Spinal cord (tissue), 10 donors: Measurements from ENCODE around the gene NCSTN. TPM values are rescaled to one million over a fixed set of nuclear protein-coding genes. Genes with fewer than 3 reads are reported as not detected.
A peak's percentile ranks its signal among the peaks of the same experiment; 100 is the strongest.

ENCODE experiments used
- DNase-seq, 6 donors: peaks; one replicate each; pipeline versions ENCODE4 v3.0.0 to v3.0.0-alpha.2; 2013 to 2015; ENCODE audit warnings: low spot score in 6 of 6, low read depth in 4 of 6
- H3K27ac ChIP-seq: one replicate; pipeline ENCODE4 v1.5.1; 2013; ENCODE audit warnings: low read depth, low read length, control low read depth
- H3K27me3 ChIP-seq: one replicate; pipeline ENCODE4 v1.6.1; 2013; ENCODE audit warnings: low read length; ENCODE audit not compliant: control insufficient read depth, insufficient read depth
- H3K36me3 ChIP-seq: one replicate; pipeline ENCODE4 v1.6.1; 2013; ENCODE audit warnings: low read length; ENCODE audit not compliant: control insufficient read depth, insufficient read depth
- H3K4me1 ChIP-seq: one replicate; pipeline ENCODE4 v1.6.1; 2013; ENCODE audit warnings: low read length; ENCODE audit not compliant: control insufficient read depth, insufficient read depth
- H3K4me3 ChIP-seq: one replicate; pipeline ENCODE4 v1.5.1; 2013; ENCODE audit warnings: low read depth, low read length, control low read depth
- H3K9me3 ChIP-seq: one replicate; pipeline ENCODE4 v1.6.1; 2013; ENCODE audit warnings: low read length; ENCODE audit not compliant: control insufficient read depth, insufficient read depth
- WGBS: methylation state at CpG from one replicate; pipeline ENCODE4 v1.1.5; 2013; ENCODE audit warnings: missing lambda C conversion rate; ENCODE audit not compliant: insufficient coverage; 5-methylcytosine and 5-hydroxymethylcytosine counted together
- polyA plus RNA-seq, 2 donors: library from polyadenylated mRNA; unstranded; fragments of 120-200 nt; gene quantifications; one replicate each; pipeline ENCODE4 v1.2.1, GENCODE V29; 2013; ENCODE audit not compliant: insufficient read length in 2 of 2
- total RNA-seq, 2 donors: library from RNA; depleted of rRNA in 1 of 2; stranded (reverse); fragments of 120-200 nt in 1 of 2; fragments of >200 nt in 1 of 2; gene quantifications; one replicate each; pipeline versions ENCODE4 v1.2.3 to v1.2.4, GENCODE V29; 2013 to 2014
- donor health status: healthy.

NCSTN gene
- total and polyA plus RNA-seq, 4 donors = 54.1 to 74.3 (median 63.8) TPM

DNA sequence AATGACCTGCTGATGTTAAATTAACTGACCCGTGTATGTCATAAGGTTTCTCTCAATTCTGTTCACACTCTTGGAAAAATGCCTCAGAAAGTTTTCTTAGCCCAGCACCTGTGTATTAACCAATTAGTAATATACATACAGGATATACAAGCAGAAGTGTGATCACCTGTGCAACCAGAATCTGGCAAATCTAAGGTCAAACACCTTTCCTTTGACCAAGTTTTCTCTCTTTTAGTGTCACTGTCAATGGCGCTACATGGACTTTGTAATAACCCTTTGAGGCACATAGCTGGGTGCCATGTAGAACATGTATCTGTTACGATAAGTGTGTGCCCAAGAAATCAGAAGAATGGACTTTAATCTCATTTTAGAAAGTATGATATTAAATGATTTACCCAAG is 1.1 kb downstream of the NCSTN start:
- peaks cover 3% of the 10 kb centered on the region for H3K4me1 ChIP-seq
- no peaks in the 10 kb centered on the region for H3K9me3 ChIP-seq
- H3K27me3 ChIP-seq = no peaks in the 10 kb centered on the region
- peak overlapping the region; percentile 98 for H3K4me3 ChIP-seq
- no peak for DNase-seq
- no CpG with 5 or more reads among the region's 3 CpGs for WGBS
- no peak overlapping the region for H3K27ac ChIP-seq
- H3K36me3 ChIP-seq = peaks cover 32% of the 10 kb centered on the region

DNA sequence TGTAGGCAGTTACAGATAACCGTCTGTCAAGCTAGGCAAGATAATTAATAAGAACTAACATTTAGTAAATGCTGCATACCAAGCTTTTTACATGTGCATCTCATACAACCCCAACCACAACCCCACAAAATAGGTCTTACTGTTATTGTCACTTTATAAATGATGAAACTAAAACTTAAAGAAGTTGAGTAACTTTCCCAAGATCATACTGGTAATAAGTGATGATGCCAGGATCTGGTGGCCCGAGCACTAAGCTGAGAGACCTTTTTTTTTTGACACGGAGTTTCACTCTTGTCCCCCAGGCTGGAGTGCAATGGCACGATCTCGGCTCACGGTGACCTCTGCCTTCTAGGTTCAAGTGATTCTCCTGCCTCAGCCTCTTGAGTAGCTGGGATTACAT is 1.8 kb downstream of the NCSTN start:
- WGBS = 94% methylated on average over 2 of the region's 6 CpGs
- Histone ChIP-seq H3K27me3 (no peaks in the 10 kb centered on the region), H3K27ac (no peak overlapping the region), H3K4me1 (peaks cover 3% of the 10 kb centered on the region), H3K9me3 (no peaks in the 10 kb centered on the region), H3K36me3 (peaks cover 34% of the 10 kb centered on the region), H3K4me3 (no peak overlapping the region)
- no peak for DNase-seq

DNA sequence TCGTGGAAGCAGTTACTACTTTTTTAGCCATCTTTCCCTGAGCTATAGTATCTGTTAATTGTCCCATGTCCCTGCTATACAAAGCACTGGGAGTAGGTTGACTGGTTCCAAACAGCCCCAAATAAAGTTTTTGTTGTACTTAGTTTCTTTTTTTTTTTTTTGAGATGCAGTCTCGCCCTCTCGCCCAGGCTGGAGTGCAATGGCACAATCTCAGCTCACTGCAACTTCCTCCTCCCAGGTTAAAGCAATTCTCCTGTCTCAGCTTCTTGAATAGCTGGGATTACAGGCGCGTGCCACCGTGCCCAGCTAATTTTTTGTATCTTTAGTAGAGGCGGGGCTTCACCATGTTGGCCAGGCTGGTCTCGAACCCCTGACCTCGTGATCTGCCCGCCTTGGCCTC is 3.3 kb downstream of the NCSTN start:
- 83% methylated on average over 3 of the region's 10 CpGs for WGBS
- Histone ChIP-seq H3K27ac (no peak overlapping the region), H3K4me1 (peaks cover 3% of the 10 kb centered on the region), H3K36me3 (peaks cover 42% of the 10 kb centered on the region), H3K27me3 (no peaks in the 10 kb centered on the region), H3K9me3 (no peaks in the 10 kb centered on the region), H3K4me3 (no peak overlapping the region)
- no peak for DNase-seq

DNA sequence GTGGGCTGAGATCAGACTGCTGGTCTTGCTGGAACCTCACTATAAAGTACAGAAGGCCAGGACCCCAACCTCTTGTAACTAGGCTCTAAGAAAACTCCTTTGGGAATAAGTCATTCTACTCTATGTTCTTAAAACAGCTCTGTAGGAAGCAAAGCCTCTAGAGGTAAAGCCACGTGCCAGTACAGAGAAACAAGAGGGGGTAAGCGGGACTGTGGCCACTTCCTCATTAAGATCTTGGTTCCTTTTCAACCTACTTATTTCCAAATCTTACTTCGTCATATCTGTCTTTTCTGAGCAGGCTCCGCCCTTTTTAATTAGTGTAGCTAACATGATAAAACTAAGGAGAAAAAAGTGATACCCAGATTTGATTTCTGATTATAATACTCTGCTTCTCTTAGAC is 3.8 kb downstream of the NCSTN start:
- H3K36me3 ChIP-seq = peaks cover 47% of the 10 kb centered on the region
- 83% methylated on average over 1 of the region's 4 CpGs for WGBS
- H3K4me3 ChIP-seq = no peak overlapping the region
- no peak for DNase-seq
- H3K27ac ChIP-seq = no peak overlapping the region
- H3K27me3 ChIP-seq = no peaks in the 10 kb centered on the region
- H3K4me1 ChIP-seq = peaks cover 3% of the 10 kb centered on the region
- no peaks in the 10 kb centered on the region for H3K9me3 ChIP-seq

DNA sequence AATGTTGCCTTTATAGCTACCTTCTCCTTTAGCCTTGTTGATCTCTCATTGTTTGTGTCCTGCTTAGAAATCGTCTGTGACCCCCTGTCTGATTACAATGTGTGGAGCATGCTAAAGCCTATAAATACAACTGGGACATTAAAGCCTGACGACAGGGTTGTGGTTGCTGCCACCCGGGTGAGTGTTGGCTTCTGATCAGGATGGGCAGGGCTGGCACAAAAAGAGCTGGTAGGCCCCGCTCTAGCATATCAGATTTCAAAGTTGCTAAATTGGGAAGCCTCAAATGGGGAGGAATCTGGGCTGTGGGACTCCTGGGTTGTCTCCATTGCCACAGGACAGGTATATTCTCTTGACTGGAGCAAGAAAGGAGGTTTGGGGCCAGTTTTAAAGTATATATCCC is 8.4 kb downstream of the NCSTN start:
- no peak for DNase-seq
- 52% methylated on average over 4 of the region's 4 CpGs for WGBS
- Histone ChIP-seq H3K4me3 (no peak overlapping the region), H3K27ac (no peak overlapping the region), H3K9me3 (no peaks in the 10 kb centered on the region), H3K36me3 (peaks cover 80% of the 10 kb centered on the region), H3K4me1 (no peaks in the 10 kb centered on the region), H3K27me3 (no peaks in the 10 kb centered on the region)

DNA sequence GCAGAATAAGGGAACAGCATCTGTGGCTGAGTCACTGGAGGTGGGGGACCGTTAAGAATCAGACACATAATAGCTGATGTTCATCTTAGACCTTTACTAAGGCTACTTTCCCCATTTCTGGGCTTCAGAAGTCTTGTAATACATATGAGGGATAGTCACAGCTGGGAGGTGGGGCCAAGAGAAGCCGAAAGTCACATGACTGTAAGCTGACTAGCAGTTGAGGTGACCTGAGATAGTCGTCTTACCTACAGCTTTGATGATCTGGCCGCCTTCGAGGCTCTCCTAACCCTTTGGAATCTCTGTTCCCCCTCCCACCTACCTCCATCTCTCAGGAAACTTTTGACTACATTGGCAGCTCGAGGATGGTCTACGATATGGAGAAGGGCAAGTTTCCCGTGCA is 9.4 kb downstream of the NCSTN start:
- H3K4me1 ChIP-seq = no peaks in the 10 kb centered on the region
- H3K27ac ChIP-seq = no peak overlapping the region
- H3K4me3 ChIP-seq = no peak overlapping the region
- DNase-seq = no peak
- no peaks in the 10 kb centered on the region for H3K27me3 ChIP-seq
- H3K9me3 ChIP-seq = no peaks in the 10 kb centered on the region
- WGBS = 97% methylated on average over 4 of the region's 8 CpGs
- peaks cover 80% of the 10 kb centered on the region for H3K36me3 ChIP-seq

DNA sequence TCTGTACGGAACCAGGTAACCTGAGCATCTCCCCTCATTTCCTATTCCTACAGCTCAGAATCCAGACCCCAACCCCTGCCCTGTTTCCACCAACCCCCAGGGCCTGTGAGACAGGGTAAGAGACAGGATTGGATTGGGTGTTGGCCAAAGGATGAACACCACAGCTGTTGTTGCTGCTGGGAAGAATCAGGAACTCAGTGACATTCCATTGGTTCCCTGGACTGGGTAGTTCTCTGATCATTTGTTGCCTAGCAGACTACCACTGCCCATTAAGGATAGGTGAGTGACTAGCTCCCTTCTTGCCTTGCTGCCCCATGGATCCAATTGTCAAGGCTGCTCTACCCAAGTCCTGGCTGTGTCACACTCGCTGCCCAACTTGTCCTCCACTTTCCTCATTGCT is 10.0 kb downstream of the NCSTN start:
- Histone ChIP-seq H3K4me3 (no peak overlapping the region), H3K36me3 (peaks cover 77% of the 10 kb centered on the region), H3K27me3 (no peaks in the 10 kb centered on the region), H3K27ac (no peak overlapping the region), H3K4me1 (no peaks in the 10 kb centered on the region), H3K9me3 (no peaks in the 10 kb centered on the region)
- whole genome bisulfite sequencing = 89% methylated on average over 1 of the region's 2 CpGs
- DNase-seq = no peak

DNA sequence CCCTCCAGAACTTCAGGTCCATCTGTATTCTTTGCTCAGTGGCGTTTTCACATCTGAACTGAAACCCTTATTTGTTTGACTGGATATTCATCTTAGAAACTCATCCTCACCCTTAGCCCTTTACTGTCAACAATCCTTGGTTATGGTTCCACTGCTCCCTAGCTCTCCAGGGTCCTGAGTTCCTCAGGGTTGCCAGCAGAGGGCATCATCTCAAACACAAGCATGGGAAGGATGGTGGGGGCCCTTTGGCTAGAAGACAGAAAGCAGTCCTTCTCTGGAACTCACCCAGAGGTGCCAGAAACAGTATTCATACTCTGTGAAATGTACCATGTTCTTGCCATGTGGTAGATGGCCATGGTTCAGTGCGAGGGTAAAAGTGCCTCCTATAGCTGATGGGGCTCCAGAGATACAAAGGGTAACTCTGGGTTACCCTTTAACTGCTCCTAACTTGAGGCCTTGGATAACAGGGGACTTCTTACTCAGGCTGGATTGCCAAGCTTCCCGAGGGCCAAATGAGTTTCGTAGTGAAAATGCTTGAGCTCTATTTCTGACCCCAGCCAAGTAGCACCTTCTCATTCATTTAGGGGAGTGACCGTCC is 11.3 kb downstream of the NCSTN start:
- no peak overlapping the region for H3K4me3 ChIP-seq
- H3K9me3 ChIP-seq = no peaks in the 10 kb centered on the region
- H3K27me3 ChIP-seq = no peaks in the 10 kb centered on the region
- peaks cover 74% of the 10 kb centered on the region for H3K36me3 ChIP-seq
- no peaks in the 10 kb centered on the region for H3K4me1 ChIP-seq
- 68% methylated on average over 4 of the region's 5 CpGs for WGBS
- no peak overlapping the region for H3K27ac ChIP-seq
- DNase-seq = peak in 2 of 6 donors; percentile 49 to 62

DNA sequence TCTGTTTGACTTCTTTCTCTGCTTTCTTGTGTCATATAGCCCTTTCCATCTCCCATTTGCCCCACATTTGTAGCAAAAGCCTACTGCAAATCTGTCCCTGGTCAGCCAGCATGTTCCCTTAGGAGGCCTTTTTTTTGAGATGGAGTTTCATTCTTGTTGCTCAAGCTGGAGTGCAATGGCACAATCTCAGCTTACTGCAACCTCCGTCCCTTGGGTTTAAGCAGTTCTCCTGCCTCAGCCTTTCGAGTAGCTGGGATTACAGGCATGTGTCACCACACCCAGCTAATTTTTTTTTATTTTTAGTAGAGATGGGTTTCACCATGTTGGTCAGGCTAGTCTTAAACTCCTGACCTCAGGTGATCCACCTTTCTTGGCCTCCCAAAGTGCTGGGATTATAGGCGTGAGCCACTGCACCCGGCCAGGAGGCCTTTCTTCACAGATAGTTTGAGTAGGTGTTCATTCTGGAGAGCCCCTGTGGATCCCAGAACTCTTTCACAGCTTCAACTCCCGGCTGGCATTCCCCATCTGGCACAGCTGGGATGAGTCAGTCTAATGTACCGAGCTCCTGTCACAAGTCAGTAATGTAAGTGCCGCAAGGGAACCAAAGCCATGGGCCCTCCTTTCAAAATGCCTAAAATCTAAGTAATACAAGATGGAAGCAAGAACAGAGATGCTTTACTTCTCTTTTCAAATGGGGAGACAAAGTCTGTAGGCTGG is 14.3 kb downstream of the NCSTN start:
- Histone ChIP-seq H3K4me3 (no peak overlapping the region), H3K9me3 (no peaks in the 10 kb centered on the region), H3K27ac (no peak overlapping the region), H3K36me3 (peaks cover 59% of the 10 kb centered on the region), H3K27me3 (no peaks in the 10 kb centered on the region), H3K4me1 (peaks cover under 1% of the 10 kb centered on the region)
- no peak for DNase-seq
- 72% methylated on average over 3 of the region's 7 CpGs for WGBS

DNA sequence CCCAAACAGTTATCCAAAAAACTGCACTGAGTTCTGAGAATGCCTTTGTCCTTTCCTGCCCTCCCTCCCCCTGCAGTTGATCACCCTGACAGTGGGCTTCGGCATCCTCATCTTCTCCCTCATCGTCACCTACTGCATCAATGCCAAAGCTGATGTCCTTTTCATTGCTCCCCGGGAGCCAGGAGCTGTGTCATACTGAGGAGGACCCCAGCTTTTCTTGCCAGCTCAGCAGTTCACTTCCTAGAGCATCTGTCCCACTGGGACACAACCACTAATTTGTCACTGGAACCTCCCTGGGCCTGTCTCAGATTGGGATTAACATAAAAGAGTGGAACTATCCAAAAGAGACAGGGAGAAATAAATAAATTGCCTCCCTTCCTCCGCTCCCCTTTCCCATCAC is 14.9 kb downstream of the NCSTN start:
- H3K4me1 ChIP-seq = peaks cover 6% of the 10 kb centered on the region
- no peaks in the 10 kb centered on the region for H3K9me3 ChIP-seq
- peaks cover 53% of the 10 kb centered on the region for H3K36me3 ChIP-seq
- H3K27me3 ChIP-seq = no peaks in the 10 kb centered on the region
- DNase-seq = no peak
- 71% methylated on average over 3 of the region's 4 CpGs for WGBS
- H3K27ac ChIP-seq = no peak overlapping the region
- no peak overlapping the region for H3K4me3 ChIP-seq
